ENCODE results near the gene SASS6. TPM values are rescaled to one million over a fixed set of nuclear protein-coding genes. Genes with fewer than 3 reads are reported as not detected.

Gene SASS6, protein sequence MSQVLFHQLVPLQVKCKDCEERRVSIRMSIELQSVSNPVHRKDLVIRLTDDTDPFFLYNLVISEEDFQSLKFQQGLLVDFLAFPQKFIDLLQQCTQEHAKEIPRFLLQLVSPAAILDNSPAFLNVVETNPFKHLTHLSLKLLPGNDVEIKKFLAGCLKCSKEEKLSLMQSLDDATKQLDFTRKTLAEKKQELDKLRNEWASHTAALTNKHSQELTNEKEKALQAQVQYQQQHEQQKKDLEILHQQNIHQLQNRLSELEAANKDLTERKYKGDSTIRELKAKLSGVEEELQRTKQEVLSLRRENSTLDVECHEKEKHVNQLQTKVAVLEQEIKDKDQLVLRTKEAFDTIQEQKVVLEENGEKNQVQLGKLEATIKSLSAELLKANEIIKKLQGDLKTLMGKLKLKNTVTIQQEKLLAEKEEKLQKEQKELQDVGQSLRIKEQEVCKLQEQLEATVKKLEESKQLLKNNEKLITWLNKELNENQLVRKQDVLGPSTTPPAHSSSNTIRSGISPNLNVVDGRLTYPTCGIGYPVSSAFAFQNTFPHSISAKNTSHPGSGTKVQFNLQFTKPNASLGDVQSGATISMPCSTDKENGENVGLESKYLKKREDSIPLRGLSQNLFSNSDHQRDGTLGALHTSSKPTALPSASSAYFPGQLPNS
- 20.8 and 22.8 TPM in 2 replicates for total RNA-seq (2013; cell fraction: nucleolus; rRNA removed)
- total RNA-seq (2014; rRNA removed) (8.8 and 12.6 TPM in 2 replicates), total RNA-seq (2014; rRNA removed; fragmentation: Illumina TruSeq; extraction: Trizol) (17.9 and 18.5 TPM in 2 replicates), total RNA-seq (2021) (9.7 and 11.1 TPM in 2 replicates), polyA plus RNA-seq (2011; rRNA removed) (7.0 and 11.1 TPM in 2 replicates), polyA plus RNA-seq (2014; fragmentation: Illumina TruSeq; extraction: Trizol) (17.1 and 21.0 TPM in 2 replicates), polyA plus RNA-seq (2014; fragmentation: Nextera tagmentation; extraction: Ambion mirVana) (10 to 100 TPM in 1 of 2 experiments, 1 to 10 TPM in 1; 8.2 to 10.7 TPM), polyA plus RNA-seq (2014; rRNA removed) (6.6 and 6.7 TPM in 2 replicates), polyA plus RNA-seq (2016; fragmentation: Nextera tagmentation; extraction: Ambion mirVana) (10 to 100 TPM; 11.2 to 11.9 TPM), polyA minus RNA-seq (2011; rRNA and poly(A)+ RNA removed) (2.4 and 3.1 TPM in 2 replicates), Bru-seq, nascent RNA (percentile 79 among the genes with signal in this experiment), BruChase-seq, experiment 1, labeled RNA remaining after a 6-hour chase (percentile 83 among the genes with signal in this experiment), BruChase-seq, experiment 2, labeled RNA remaining after a 2-hour chase (percentile 87 among the genes with signal in this experiment)
- 3.1 TPM for polyA plus RNA-seq (2011; ENCODE audit: low read depth)
- polyA plus RNA-seq (2011; cell fraction: cytosol; rRNA removed): 1.5 and 1.9 TPM in 2 replicates
- 6.6 and 7.8 TPM in 2 replicates for polyA plus RNA-seq (2011; cell fraction: nucleus; rRNA removed)
- polyA plus RNA-seq (2012): 5.5 and 6.8 TPM in 2 replicates
- 1.7 and 2.7 TPM in 2 replicates for polyA minus RNA-seq (2011; cell fraction: cytosol; rRNA and poly(A)+ RNA removed)
- polyA minus RNA-seq (2011; cell fraction: nucleus; rRNA and poly(A)+ RNA removed): 2.9 and 3.9 TPM in 2 replicates
- long read RNA-seq, experiment 1, partial matches to known transcripts: 3 of 8 reads
- long read RNA-seq, experiment 1, other reads (novel, unspliced or antisense): 3 of 8 reads
- long read RNA-seq, experiment 2, partial matches to known transcripts: 58 of 74 reads
- long read RNA-seq, experiment 2, other reads (novel, unspliced or antisense): 16 of 74 reads

DNA sequence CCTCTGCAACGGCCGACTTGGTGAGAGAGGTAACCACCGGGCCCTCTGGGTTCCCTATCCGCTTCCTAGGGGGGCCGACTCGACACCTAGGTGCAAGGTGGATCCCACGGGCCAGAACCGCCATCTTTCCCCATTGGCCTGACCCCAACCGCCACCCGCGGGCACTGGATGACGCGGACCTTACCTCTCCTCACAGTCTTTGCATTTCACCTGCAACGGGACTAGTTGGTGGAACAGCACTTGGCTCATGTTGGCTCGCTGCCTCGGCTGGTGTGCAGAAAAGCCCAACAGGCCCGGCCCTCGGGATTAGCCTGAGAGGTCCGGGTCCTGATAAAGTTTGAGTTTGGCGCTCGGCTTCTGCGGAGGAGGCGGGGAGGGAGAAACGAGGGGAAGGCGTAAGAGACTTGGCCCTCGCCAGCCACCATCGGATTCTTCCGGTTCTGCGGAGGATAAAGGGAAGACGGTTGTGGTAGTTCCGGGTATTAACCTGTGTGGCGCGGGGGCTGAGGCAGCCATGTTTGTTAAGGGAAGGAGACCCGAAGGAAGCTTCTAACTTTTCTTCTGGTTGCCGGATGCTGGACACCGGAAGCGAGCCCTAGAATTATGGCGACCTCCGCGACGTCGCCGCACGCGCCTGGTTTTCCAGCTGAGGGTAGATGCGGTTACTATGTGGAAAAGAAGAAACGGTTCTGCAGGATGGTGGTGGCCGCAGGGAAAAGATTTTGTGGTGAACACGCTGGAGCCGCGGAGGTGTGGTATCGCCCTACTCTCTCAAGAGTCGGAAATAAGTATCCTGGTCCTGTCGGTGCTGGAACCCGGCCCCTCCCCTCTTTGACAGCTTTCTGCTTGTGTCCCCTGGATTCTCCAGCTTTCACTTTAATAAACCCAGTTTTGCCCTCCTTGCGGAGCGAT is at the start of gene SASS6, which contains the start of gene TRMT13:
SASS6 (minus strand) TSS at position 365 of the 912 bp plus-strand sequence; CDS start at position 249, 116 bp downstream.
TRMT13 (plus strand) TSS at position 598 of the 912 bp plus-strand sequence; CDS start at position 604, 6 bp downstream.
- peaks cover 68% of the 10 kb centered on the region for H3K79me2 ChIP-seq (ENCODE audit: control insufficient read depth, insufficient read depth, low read length)
- H2AFZ ChIP-seq (ENCODE audit: control insufficient read depth, low read depth, low read length): peak within 1 kb of the TSS; percentile 93
- peak within 1 kb of the TSS; percentile 83 for H3K27ac ChIP-seq (ENCODE audit: control insufficient read depth, insufficient read depth)
- no peaks in the 10 kb centered on the region for H3K27me3 ChIP-seq (replicated peaks in 1 of 2; ENCODE audit: control insufficient read depth in 2 of 2, insufficient read depth in 2 of 2, low read length in 1 of 2)
- no TSS peak for BruUV-seq (replicated peaks)
- ChIA-PET SMC1A (ENCODE audit: uncharacterized antibody, unreplicated experiment) (interaction anchor here (0.7 to 1.9 kb wide), 16 partner anchors 10 to 323 kb away, joined by 3 to 6 read pairs (median 3); partner anchors contain the start of gene DBT), RAD21 (ENCODE audit: unreplicated experiment) (interaction anchor here (0.9 to 1.6 kb wide), 6 partner anchors 90 to 367 kb away, joined by 3 to 10 read pairs (median 4); partner anchors contain the start of genes FRRS1 and SLC35A3), CTCF (no interaction called here), POLR2A (interaction anchor here (0.7 to 1.7 kb wide), 10 partner anchors 9 to 220 kb away, joined by 3 to 8 read pairs (median 3); partner anchors contain the start of genes CDC14A and SLC35A3)
- peak; percentile 90 for DNase-seq (ENCODE audit: low read depth, low spot score)
- intact Hi-C loops (cut with micrococcal nuclease; ENCODE audit: unreplicated experiment): loop anchor here (1.0 to 10.0 kb wide), 5 partner anchors 56 to 322 kb away; partner anchors contain the start of genes CDC14A and SLC35A3
- H3K9ac ChIP-seq (ENCODE audit: control insufficient read depth, insufficient read depth, low read length): peak within 1 kb of the TSS; percentile 82
- peak; percentile 83 for FAIRE-seq
- H3K36me3 ChIP-seq (ENCODE audit: control insufficient read depth in 2 of 2, insufficient read depth in 2 of 2, low read length in 1 of 2): peaks cover 0 to 8% of the 10 kb centered on the region in 2 experiments; a peak in 1 of 4 replicates
- no peaks in the 10 kb centered on the region for H4K20me1 ChIP-seq (ENCODE audit: control insufficient read depth, insufficient read depth)
- WGBS (ENCODE audit: insufficient coverage, insufficient replicate concordance, low lambda C conversion rate, missing lambda C conversion rate): under 1% methylated on average over 57 of the region's 57 CpGs
- peaks cover 11% of the 10 kb centered on the region for H3K4me1 ChIP-seq (ENCODE audit: control insufficient read depth, insufficient read depth, low read length)
- peak within 1 kb of the TSS; percentile 73 for H3K4me2 ChIP-seq (ENCODE audit: control insufficient read depth, insufficient read depth)
- in situ Hi-C loops (cut with MboI): no loop called here
- ATAC-seq: peak; percentile 91
- peak within 1 kb of the TSS; percentile 99 for H3K4me3 ChIP-seq
- H3K9me3 ChIP-seq (replicated peaks; ENCODE audit: control insufficient read depth, insufficient read depth, low read length): no peaks in the 10 kb centered on the region
- TF ChIP-seq MYC (IDR thresholded peaks at IDR 0.05; ENCODE audit: insufficient read depth, insufficient read length, insufficient replicate concordance, low read length, severe bottlenecking) (peak; percentile 34), BHLHE40 (IDR thresholded peaks at IDR 0.05; ENCODE audit: borderline replicate concordance in 1 of 2, low read depth in 2 of 2, low read length in 1 of 2) (peak; percentile 66 to 85; a peak in 3 of 4 replicates), HDAC2 (IDR thresholded peaks at IDR 0.05) (no peak), FOXM1 (IDR thresholded peaks at IDR 0.05; ENCODE audit: low read depth, low read length) (no peak; the same call in 1 of the 2 replicates), ATF7 (IDR thresholded peaks at IDR 0.05; ENCODE audit: low read depth) (peak; percentile 84), TCF3 (IDR thresholded peaks at IDR 0.05; ENCODE audit: borderline replicate concordance, insufficient read depth, low read depth, low read length) (no peak), MEF2B (IDR thresholded peaks at IDR 0.05; ENCODE audit: partially characterized antibody, poor library complexity, severe bottlenecking) (peak; percentile 27), TAF1 (IDR thresholded peaks at IDR 0.05; ENCODE audit: borderline replicate concordance, low read depth, low read length) (peak; percentile 66; the same call in 1 of the 2 replicates), BCL11A (IDR thresholded peaks at IDR 0.05; ENCODE audit: low read depth, low read length) (no peak), PAX8 (IDR thresholded peaks at IDR 0.05) (peak; percentile 88; the same call in 1 of the 2 replicates)
- TF ChIP-seq, protein P1, sequence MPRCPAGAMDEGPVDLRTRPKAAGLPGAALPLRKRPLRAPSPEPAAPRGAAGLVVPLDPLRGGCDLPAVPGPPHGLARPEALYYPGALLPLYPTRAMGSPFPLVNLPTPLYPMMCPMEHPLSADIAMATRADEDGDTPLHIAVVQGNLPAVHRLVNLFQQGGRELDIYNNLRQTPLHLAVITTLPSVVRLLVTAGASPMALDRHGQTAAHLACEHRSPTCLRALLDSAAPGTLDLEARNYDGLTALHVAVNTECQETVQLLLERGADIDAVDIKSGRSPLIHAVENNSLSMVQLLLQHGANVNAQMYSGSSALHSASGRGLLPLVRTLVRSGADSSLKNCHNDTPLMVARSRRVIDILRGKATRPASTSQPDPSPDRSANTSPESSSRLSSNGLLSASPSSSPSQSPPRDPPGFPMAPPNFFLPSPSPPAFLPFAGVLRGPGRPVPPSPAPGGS (IDR thresholded peaks at IDR 0.05; ENCODE audit: borderline replicate concordance, insufficient read depth, low read depth, low read length, poor library complexity, severe bottlenecking): no peak

Measured in GM12878 (cell line).